Measurements from ENCODE around the gene SSTR3. TPM values are rescaled to one million over a fixed set of nuclear protein-coding genes. Genes with fewer than 3 reads are reported as not detected.
"Not testable (repeated sequence)": the region's sequence is repeated elsewhere in the genome, so short reads cannot be mapped to it uniquely, and the experiment has no call there.

The SSTR3 gene
- polyA plus RNA-seq, 1 donor, result not detected

DNA sequence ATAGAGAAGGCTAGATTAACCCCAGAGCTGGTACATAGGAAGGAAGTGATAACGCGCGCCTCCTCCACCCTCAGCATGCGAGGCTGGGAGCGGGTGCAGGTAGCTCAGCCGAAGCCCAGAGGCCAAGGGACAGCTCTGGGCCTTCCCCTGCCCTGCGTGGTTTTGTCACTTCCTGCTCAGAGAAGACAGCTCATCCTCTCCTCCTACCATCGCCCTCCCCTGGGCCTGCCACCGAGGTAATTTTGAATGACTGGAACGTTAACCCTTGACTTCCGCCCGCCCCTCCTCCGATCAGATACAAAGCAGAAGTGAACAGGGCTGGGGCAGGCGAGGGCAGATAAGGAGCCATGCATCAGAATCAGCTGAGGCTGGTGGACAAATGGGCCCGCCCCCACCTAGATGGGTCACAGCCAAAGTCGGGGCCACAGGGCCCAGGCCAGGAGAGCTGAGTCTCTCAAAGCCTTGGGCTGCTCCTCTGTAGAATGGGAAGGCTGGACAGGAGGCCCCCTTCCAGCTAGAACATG is 30.2 kb upstream of the SSTR3 start:
- no peak for DNase-seq (ENCODE audit: low read depth)

GRCh38 chr22:37241351-37242142 is 29.3 kb upstream of the SSTR3 start:
- no peak for DNase-seq (ENCODE audit: low read depth)

DNA sequence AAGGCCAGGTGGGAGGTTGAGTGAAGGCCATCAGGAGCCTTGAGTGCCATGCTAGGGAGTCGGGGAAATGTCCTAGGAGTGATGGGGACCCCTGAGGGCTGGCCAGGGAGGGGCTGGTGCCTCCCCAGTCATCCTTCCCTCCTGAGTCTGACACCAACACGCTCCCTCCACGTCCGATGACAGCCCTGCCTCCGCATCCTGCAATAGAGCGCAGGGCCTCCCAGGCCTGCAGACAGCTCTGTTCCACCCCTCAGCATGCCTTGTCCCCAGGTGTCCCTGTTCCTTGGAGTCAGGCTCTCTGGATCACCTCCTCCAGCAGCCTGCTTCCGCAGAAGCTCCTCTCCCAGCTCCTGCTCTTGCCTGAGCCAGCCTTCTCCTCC is 28.7 kb upstream of the SSTR3 start:
- DNase-seq (ENCODE audit: low read depth), result no peak

DNA sequence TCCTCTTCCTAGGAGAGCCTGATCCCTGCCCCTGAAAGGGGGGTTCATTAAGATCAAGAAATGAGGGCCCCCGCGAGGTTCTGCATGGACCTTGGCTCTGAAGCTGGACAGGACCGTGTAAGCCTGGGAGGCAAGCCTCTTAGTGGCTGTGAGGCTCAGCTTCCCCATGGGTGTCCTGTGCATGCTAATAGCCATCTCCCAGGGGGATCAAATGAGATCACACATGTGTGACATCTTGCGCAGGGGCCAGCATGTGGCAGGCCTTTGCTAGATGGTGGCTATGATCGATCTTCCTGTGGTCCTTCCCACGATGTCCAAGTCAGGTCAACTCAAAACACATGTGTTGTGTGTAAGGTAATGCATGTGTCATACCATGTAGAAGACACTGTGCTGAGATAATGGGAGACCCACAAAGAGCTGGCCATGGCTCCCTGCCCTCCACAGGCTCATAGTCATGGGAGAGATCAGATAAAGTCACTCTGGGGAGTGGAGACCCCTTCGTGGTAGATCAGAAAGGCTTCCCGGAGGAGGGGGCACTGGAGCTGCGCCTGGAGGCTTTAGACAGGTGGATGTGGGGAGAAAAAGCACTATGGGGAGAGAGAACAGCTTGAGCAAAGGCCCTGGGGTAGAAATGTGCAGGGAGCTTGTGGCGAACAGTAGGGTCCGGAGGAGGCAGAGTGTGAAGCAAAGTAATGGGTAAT is 28.1 kb upstream of the SSTR3 start:
- no peak for DNase-seq (ENCODE audit: low read depth)

DNA sequence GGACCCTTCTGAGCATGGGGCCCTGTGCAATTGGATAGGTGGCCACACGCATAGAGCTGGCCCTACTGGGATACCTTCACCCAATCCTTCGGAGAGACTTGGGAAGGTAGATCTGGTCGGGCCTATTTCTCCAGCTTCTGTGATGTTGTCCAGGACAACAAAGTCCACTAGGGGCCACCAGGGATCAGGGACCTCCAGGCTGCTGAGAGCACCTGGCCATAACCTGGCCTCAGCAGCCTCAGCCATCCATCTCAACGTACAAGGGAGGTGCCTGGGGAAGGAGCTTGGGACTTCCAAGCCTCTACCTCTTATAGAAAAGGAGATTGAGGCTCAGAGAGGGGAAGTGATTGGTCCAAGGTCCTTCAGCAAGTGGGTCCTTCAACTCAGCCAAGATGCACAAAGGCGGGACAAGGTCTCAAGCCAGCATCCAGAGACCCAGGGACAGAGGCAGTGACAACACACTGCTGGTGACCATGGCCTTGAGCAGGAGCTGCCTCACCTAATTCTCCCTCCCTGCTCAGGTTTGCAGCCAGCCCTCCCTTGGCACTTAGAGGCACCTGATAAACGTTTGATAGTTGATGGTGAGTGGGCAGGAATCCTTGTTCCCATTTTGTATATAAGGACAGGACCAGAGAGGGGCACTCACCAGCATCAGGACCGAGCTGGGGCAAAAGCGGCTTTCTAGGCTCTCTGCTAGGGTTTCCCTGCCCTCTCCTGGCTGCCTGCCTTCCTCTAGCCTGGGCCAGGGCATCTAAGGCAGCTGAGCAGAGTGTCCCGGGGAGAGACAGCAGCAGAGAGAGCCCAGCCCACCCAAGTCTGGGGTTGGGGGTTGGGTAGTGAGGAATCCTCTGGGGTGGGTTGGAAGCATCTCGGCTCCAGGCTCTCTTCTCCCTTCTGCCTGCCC is 27.3 kb upstream of the SSTR3 start:
- no peak for DNase-seq (ENCODE audit: low read depth)

GRCh38 chr22:37237371-37238268 is 25.3 kb upstream of the SSTR3 start:
- no peak for DNase-seq (ENCODE audit: low read depth)

DNA sequence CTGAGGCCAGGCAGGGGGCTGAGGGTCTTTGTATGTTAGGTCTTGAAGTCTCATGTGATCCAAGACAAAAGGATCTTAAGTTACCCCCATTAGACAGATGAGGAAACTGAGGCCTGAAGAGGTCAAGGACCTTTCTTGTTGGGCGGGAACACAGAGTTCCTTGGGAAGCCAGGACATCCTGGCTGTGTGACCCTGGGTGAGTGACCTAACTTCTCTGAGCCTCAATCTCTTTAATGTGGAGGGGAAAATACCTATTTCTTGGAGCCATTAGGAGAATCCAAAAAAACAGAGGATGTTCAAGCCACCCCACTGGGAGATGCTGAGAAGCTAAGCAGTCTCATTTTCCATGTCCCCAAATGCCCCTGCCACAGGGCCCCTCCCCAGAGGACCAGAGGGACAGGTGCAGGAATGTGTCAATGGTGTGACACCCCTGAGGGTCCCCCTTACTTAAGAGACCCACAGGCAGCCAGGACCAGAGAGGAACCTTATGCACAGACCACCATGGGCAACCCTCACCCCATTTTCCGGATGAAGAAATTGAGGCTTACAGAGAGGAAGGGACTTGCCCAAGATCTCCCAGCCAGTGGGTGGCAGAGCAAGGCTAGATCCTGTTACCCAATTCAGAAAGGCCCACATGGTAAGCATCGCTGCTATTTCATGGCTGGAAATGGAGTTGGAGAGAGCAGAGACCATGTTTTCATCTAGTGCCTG is 23.8 kb upstream of the SSTR3 start:
- DNase-seq (ENCODE audit: low read depth), result no peak

DNA sequence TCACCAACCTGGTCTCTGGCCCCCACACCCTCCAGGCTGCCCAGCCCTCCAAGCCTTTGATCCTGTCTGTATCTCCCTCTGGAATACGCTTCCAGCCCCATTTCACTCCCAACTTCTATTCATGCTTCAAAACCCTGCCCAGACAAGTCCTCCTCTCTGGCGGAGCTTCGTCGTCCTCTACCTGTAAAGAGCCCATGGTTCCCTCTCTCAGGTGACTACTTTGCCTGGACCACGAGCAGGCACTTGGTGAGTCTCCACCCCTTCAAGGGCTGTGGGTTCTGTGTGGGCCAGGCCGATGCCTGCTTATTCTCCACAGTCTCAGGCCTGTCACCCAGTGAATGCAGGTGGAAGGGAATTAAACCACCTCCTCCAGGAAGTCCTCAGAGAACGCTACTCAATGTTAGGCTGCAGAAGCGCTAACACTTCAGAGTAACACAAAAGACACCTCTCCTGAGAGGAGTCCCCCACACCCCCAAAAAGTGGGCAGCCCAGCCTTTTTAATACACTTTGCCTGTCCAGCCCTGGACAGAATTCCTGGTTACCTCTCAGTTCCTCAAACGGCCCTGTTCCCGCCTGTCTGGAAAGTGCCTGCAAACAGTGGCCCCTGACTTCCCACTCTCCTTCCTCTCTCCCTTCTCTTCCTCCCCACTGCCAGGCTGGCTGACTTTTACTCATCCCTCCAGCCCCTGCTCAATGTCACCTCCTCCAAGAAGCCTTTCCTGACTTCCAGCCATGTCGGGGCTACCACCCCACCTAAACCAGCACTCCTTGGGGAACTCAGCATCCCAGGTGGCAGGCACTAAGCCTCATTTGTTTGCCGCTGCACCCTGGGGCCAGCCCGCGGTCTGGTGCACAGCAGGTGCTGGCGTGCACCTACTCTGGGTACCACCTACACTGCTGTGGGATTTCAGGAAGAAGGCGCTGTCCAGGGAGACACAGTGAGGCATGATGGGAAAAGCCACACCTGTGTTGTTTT is 22.7 kb upstream of the SSTR3 start:
- DNase-seq (ENCODE audit: low read depth), result no peak

GRCh38 chr22:37233751-37234631 is 21.7 kb upstream of the SSTR3 start:
- no peak for DNase-seq (ENCODE audit: low read depth)

- DNase-seq (ENCODE audit: low read depth), result not testable (repeated sequence)
Measured at GRCh38 chr22:37233371-37233750, 21.1 kb upstream of the SSTR3 start.

- no peak for DNase-seq (ENCODE audit: low read depth)
Measured at GRCh38 chr22:37232140-37232998, 20.1 kb upstream of the SSTR3 start.

DNA sequence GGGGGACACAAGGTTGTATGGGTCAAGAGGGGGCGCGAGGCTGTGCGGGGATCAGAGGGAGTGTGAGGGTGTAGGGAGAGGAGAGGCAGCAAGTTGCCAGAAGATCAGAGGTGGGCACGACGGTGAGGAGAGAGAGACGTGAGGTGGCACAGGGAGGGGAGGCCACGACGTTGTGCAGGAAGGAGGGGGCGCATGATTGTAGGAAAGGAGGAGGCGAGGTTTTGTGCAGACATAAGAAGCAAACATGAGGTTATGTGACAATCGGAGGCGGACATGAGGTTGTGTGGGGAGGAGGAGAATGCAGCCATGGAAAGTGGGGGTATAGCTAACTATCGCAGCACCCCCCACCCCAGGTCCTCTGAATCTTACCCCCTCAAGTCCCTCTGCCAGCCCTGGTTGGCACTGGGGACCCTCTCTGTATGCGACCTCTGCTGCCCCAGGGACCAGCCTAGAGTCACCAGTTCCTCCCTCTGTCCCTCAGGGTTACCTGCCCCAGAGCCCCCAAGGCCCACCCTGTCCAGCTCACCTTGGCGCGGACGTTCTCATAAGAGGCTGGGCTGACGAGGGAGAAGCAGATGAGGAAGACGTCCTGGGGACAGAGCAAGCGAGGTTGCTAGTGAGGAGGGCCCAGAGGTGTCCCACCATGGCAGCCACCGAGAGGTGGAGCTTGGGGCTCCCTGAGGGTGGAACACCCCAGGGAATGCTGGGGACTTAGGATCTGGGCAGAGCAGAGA is 19.3 kb upstream of the SSTR3 start:
- no peak for DNase-seq (ENCODE audit: low read depth)

- DNase-seq (ENCODE audit: low read depth), result no peak
Measured at GRCh38 chr22:37230673-37231405, 18.6 kb upstream of the SSTR3 start.

DNA sequence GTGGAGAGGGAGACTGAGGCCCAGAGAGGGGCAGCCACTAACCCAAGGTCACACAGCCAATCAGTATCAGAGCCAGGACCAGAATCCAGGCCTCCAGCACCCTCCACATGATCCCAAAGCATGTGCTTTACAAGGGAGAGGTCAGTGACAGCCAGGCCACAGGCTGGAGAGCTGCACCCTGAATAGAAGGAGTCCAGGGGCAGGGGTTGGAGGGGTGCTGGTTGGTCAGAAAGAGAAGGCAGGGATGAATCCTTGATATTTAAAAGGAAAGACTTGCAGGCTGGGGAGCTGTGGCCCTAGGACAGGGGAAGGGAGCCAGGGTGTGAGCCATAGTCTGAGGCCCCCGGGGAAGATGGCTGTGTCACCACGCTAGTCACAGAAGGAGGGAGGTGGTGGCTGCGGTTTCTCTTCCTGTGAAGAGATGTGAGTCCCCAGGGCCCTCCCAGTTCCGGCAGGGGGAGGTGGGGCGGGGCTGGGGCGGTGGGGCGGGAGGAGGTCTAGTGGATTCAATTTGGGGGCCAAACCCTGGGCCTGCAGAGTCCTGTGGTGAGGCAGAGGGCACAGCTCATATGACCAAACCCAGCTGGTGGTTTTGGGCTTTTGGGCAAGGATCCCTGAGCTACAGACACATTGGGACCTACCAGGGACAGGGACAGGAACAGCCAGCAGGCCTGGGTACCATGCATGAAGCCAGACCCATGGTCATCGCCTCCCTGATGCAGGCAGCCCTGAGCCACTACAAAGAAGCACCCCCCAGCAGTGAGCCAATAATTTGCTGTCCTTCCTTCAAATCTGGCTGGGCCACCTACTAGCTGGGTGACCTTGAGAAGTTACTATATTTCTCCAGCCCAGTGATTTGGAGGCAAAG is 17.8 kb upstream of the SSTR3 start:
- DNase-seq (ENCODE audit: low read depth), result no peak
